DMS 273 treated with DMSO at 0.1 percent for 48 hours (cell line): Measurements from ENCODE around the gene NUCKS1.

Source experiments
- DNase-seq: peaks from one replicate; lab custom pipeline; 2025; lab: John Stamatoyannopoulos, UW

NUCKS1 gene

DNA sequence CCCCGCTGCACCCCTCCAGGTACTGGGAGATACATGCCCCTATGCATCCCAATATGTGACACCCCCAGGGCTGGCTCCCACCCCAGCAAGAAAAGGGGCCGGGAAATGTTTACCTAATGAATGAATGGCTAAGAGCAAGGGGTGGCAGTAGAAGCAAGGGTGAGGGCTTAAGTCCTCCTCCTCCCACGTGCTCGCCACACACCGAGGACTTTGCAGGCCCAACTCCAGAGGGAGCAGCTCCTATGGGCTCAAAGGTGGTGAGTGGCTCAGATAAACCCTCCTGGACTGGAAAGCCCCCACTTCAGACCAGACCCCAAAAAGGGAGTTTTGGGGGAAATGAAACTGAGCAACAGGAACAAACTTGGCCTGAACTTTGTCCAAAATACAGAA is 81.0 kb downstream of the NUCKS1 start:
- no peak for DNase-seq

DNA sequence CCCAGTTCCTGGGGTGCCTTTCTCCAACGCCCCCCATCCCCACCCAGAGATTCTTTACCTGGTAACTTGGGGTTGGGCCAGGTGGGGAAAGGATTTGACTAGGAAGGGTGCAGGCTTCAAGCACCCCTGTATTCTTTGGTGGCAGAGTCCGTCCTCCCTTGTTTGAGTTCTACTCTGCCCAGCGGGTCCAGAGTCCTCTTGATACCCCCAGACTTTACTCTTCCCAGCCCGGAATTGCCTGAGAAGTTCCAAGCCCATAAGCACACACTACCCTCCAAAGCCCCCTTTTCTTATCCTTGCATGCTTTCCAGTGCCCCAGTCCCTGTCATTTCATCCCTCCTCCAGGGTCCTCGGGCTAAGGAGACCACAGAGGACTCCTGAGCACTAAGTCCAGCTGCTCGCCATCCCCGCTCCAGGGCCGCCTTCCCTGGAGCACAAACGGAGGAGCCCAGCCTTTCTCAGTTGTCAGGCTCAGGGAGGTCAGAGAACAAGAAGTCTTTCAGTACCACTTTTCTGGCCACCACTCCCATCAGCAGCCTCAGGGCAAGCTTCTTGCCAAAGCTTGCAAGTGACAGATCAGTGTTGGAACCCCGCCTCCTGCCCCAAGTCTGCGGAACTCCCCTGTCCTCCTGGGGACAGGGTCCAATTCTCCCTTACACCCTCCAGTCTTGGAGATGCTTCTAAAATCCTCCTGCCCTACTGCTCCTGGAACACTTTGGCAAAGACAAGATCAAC is 81.9 kb downstream of the NUCKS1 start:
- no peak for DNase-seq

GRCh38 chr1:205666372-205667166 is 83.4 kb downstream of the NUCKS1 start:
- no peak for DNase-seq

DNA sequence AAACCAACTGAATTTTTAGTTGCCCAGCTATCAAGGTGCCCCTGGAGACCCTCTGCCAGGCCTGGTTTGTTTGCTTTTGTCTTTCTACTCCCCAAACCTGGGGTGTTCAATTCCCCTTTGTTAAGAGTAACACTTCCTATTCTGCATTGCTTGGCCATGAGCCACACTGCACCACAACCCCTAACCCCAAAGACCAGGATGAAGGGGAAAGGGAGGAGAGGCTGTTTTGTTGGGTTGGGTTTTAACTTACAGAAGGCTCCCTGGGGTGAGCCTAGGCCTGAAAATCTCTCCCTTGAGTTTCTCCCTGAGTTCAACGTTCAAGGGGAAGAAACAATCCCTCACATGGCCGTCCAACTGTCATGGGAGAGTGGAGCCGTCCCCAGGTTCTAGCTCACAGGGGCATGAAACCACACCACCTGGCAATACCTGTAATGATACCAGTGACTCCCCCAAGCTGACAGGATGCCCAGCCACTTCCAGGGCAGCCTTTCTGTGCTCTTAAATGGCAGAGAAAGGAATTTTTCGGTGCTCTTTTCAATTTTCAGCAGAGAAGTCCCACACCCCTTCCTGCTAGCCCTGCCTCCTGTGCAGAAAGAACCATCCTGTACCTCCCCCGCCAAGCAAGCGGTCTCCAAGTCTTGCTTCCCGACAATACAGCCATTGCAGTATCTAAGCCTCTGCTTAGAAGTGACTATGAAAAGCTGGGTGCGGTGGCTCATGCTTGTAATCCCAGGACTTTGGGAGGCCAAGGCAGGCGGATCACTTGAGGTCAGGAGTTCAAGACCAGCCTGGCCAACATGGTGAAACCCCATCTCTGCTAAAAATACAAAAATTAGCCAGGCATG is 84.6 kb downstream of the NUCKS1 start:
- no peak for DNase-seq

DNA sequence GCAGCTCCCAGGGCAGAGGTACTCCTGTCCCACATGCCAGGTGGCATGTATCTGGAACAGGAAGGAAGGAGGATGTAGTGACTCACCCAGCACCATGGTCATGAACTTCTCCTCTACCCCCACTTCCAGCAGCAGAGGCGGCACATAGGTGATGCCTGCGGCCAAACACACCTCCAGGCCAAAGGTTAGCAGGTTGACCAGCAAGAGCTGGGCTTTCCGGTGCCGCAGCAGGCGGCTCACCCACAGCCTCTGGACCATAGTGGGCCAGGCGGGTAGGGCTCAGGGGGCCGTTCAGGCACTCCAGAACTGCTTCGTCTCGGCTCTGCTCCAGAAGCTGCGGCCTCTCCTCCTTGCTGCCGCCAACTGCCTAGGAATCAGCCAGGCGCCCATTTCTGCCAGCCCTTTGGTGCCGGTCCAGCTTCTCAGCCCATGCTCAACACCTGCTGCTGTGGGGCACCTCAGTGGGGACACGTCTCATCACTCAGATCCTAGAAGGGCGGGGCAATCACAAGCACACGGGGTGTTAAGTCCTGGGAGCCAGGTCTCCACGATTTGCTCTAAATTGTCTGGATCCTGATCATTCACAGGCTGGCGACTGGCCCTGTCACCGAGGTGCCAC is 85.5 kb downstream of the NUCKS1 start:
- DNase-seq, result no peak

DNA sequence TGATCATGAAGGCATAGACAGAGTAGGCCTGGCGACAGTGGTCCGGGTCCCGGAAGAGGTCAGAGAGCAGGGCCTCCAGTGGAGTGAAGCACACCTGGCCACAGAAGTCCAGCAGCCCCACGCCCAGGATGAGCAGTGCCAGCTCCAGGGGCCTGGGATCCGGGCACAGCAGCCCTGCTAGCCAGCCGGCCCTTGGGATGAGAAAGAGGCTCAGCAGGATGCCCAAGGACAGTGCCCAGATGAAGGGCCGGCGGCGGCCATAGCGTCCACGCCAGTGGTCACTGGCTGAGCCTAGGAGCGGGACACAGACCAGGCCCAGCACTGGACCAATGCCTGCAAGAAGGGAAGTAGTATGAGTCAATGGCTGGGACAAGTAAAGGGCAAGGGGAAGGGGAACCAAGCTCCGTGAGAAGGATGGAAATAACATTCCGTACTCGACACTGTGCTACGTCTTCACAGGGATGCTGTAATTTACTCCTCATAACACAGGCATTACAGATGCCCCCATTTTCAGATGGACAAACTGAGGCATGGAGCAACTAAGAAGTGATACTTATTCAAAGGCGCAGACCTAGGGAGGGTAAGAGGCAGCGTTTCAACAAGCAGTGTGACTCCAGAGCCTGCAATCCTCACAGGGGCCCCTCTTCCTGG is 86.6 kb downstream of the NUCKS1 start:
- no peak for DNase-seq
